NCI-H345 (cell line): Measurements from ENCODE around the gene RRAD.

Source experiments
- DNase-seq: peaks from one replicate; lab custom pipeline; 2025; lab: John Stamatoyannopoulos, UW

The RRAD gene

GRCh38 chr16:66881014-66881417, 44.3 kb downstream of the RRAD start:
- DNase-seq = no peak

GRCh38 chr16:66880288-66881013, 44.9 kb downstream of the RRAD start, which contains the start of gene PDP2:
Gene PDP2, plus strand, starts transcription at chr16:66880515. Its CDS starts 3,770 bp downstream, at chr16:66884285.
- DNase-seq = peak; percentile 93

- no peak for DNase-seq
Observed at GRCh38 chr16:66878067-66878466, 47.3 kb downstream of the RRAD start.

- no peak for DNase-seq
Observed at GRCh38 chr16:66874079-66874775, 51.1 kb downstream of the RRAD start.

- DNase-seq = no peak
Observed at GRCh38 chr16:66873685-66874055, 51.7 kb downstream of the RRAD start.

GRCh38 chr16:66872943-66873684, 52.2 kb downstream of the RRAD start:
- DNase-seq = peak; percentile 71

GRCh38 chr16:66872559-66872942, 52.8 kb downstream of the RRAD start:
- DNase-seq = no peak

- DNase-seq = no peak
Observed at GRCh38 chr16:66871840-66872239, 53.5 kb downstream of the RRAD start.
